ENCODE measurements around the gene PILRA.

DNA sequence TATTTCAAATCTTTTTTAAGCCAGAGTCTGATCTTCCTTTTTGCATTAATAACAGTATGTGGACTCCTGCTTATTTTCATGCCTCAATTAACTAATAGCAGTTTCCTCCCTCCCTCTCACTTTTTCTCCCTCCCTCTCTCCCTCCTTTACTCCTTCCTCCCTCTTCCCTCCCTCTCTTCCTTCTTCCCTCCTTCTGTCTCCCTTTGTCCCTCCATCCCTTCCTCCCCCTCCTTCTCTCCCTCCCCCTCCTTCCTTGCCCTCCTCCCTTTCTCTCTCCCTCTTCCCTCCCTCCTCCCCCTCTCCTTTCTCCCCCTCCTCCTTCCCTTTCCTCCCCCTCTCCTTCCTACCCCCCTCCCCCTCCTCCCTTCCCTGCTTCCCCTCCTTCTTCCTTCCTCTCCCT, 53.2 kb downstream of the PILRA start:
- TF ChIP-seq, protein P1, sequence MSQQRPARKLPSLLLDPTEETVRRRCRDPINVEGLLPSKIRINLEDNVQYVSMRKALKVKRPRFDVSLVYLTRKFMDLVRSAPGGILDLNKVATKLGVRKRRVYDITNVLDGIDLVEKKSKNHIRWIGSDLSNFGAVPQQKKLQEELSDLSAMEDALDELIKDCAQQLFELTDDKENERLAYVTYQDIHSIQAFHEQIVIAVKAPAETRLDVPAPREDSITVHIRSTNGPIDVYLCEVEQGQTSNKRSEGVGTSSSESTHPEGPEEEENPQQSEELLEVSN (IDR thresholded peaks at IDR 0.05) = no peak
- TF ChIP-seq CTCF (IDR thresholded peaks at IDR 0.05; ENCODE audit: control extremely low read depth in 1 of 3, insufficient read depth in 1 of 3, low read depth in 1 of 3, low read length in 3 of 3) (no peak), NANOG (IDR thresholded peaks at IDR 0.05; ENCODE audit: insufficient read depth, low read depth, low read length, poor library complexity, severe bottlenecking) (no peak), SP1 (IDR thresholded peaks at IDR 0.05; ENCODE audit: low read depth, low read length) (no peak), NRF1 (IDR thresholded peaks at IDR 0.05; ENCODE audit: low read depth, low read length) (no peak), POLR2A (IDR thresholded peaks at IDR 0.05; ENCODE audit: control extremely low read depth in 1 of 2, low read depth in 2 of 2, low read length in 2 of 2) (no peak), ZNF274 (IDR thresholded peaks at IDR 0.05; ENCODE audit: borderline replicate concordance, extremely low read depth, low read length) (no peak), POLR2AphosphoS5 (IDR thresholded peaks at IDR 0.05; ENCODE audit: low read depth, low read length) (no peak), KDM1A (IDR thresholded peaks at IDR 0.05; ENCODE audit: borderline replicate concordance, low read length) (no peak), JUND (IDR thresholded peaks at IDR 0.05; ENCODE audit: low read length) (no peak), CREB1 (IDR thresholded peaks at IDR 0.05) (no peak), CHD2 (IDR thresholded peaks at IDR 0.05; ENCODE audit: low read length) (no peak)
- TF ChIP-seq, protein P2, sequence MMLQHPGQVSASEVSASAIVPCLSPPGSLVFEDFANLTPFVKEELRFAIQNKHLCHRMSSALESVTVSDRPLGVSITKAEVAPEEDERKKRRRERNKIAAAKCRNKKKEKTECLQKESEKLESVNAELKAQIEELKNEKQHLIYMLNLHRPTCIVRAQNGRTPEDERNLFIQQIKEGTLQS (IDR thresholded peaks at IDR 0.05; ENCODE audit: insufficient read depth, low read depth, low read length) = no peak
